Astrocyte of the cerebellum (primary cell): ENCODE data around the gene MIAT.

Experiments
- DNase-seq: peaks from one replicate; pipeline ENCODE4 v3.0.0-alpha.2; 2011; ENCODE audit warnings: low read depth
- H3K4me3 ChIP-seq: 2 replicates; pipeline ENCODE4 v1.5.1; 2011; ENCODE audit warnings: mild to moderate bottlenecking, low read depth, low read length, moderate library complexity
- CTCF ChIP-seq: IDR thresholded peaks from 2 replicates; pipeline ENCODE4 v1.5.1; 2012; ENCODE audit warnings: low read length, low read depth, moderate library complexity, mild to moderate bottlenecking; ENCODE audit errors: missing control alignments
- in situ Hi-C: cut with HindIII; loops from 2 replicates; pipeline ENCODE4 v1.10.0; 2017; ENCODE audit warnings: low sequenced_read_pairs

MIAT gene

GRCh38 chr22:26711205-26711963 lies 54.0 kb downstream of the MIAT start:
- no peak overlapping the region for H3K4me3 ChIP-seq
- in situ Hi-C loops: no loop called here
- no peak for DNase-seq
- TF ChIP-seq CTCF: no peak

- H3K4me3 ChIP-seq: no peak overlapping the region
- no peak for DNase-seq
- in situ Hi-C loops: no loop called here
- no peak for TF ChIP-seq CTCF
Measured at GRCh38 chr22:26712158-26712557, 54.8 kb downstream of the MIAT start.

- peak; percentile 45 for DNase-seq
- no peak overlapping the region for H3K4me3 ChIP-seq
- in situ Hi-C loops: no loop called here
- TF ChIP-seq CTCF: no peak
Measured at GRCh38 chr22:26713823-26714449, 56.5 kb downstream of the MIAT start.

- in situ Hi-C loops: no loop called here
- no peak for DNase-seq
- TF ChIP-seq CTCF: no peak
- H3K4me3 ChIP-seq: no peak overlapping the region
Measured at GRCh38 chr22:26714971-26715370, 57.6 kb downstream of the MIAT start.

GRCh38 chr22:26715392-26715936 lies 58.1 kb downstream of the MIAT start:
- H3K4me3 ChIP-seq: no peak overlapping the region
- no peak for TF ChIP-seq CTCF
- in situ Hi-C loops: no loop called here
- no peak for DNase-seq

- in situ Hi-C loops: no loop called here
- H3K4me3 ChIP-seq: no peak overlapping the region
- no peak for DNase-seq
- no peak for TF ChIP-seq CTCF
Measured at GRCh38 chr22:26718488-26718887, 61.1 kb downstream of the MIAT start.
